Endodermal cell (in vitro differentiated cells): ENCODE measurements around the gene BTG4. TPM values are rescaled to one million over a fixed set of nuclear protein-coding genes. Genes with fewer than 3 reads are reported as not detected.

ENCODE experiments used
- DNase-seq: peaks from one replicate; pipeline ENCODE4 v3.0.0-alpha.2; 2017
- H3K27ac ChIP-seq: 2 replicates; pipeline ENCODE4 v1.5.1; 2013; ENCODE audit warnings: mild to moderate bottlenecking, low read depth, low read length, moderate library complexity
- H3K27me3 ChIP-seq: 2 replicates; pipeline ENCODE4 v1.6.1; 2013; ENCODE audit warnings: mild to moderate bottlenecking, low read length, moderate library complexity; ENCODE audit not compliant: insufficient read depth, control insufficient read depth, poor library complexity, severe bottlenecking
- H3K36me3 ChIP-seq: 2 replicates; pipeline ENCODE4 v1.7.0; 2013; ENCODE audit warnings: mild to moderate bottlenecking, low read length, moderate library complexity; ENCODE audit not compliant: control insufficient read depth, insufficient read depth
- H3K4me1 ChIP-seq: one replicate; pipeline ENCODE4 v1.7.0; 2013; ENCODE audit warnings: low read length; ENCODE audit not compliant: control insufficient read depth, insufficient read depth
- H3K4me3 ChIP-seq: 2 replicates; pipeline ENCODE4 v1.5.1; 2013; ENCODE audit warnings: mild to moderate bottlenecking, low read length, moderate library complexity
- H3K9ac ChIP-seq: 2 replicates; pipeline ENCODE4 v1.6.1; 2013; ENCODE audit warnings: mild to moderate bottlenecking, low read length, moderate library complexity; ENCODE audit not compliant: poor library complexity, severe bottlenecking; ENCODE audit errors: extremely low read depth
- H3K9me3 ChIP-seq: 2 replicates; pipeline ENCODE4 v1.6.1; 2013; ENCODE audit warnings: mild to moderate bottlenecking, low read length, moderate library complexity; ENCODE audit not compliant: control insufficient read depth
- H3K27ac Mint-ChIP-seq: 2 replicates; pipeline ENCODE4 v1.8.0; 2020; ENCODE audit warnings: mixed read lengths
- H3K27me3 Mint-ChIP-seq: 2 replicates; pipeline ENCODE4 v1.8.0; 2021; ENCODE audit warnings: mild to moderate bottlenecking, mixed read lengths; ENCODE audit not compliant: insufficient read depth
- H3K36me3 Mint-ChIP-seq: 2 replicates; pipeline ENCODE4 v1.8.0; 2020; ENCODE audit warnings: low read depth, mixed read lengths
- H3K4me1 Mint-ChIP-seq: 2 replicates; pipeline ENCODE4 v1.8.0; 2020; ENCODE audit warnings: mixed read lengths
- H3K4me3 Mint-ChIP-seq: 2 replicates; pipeline ENCODE4 v1.8.0; 2020; ENCODE audit warnings: mild to moderate bottlenecking, moderate library complexity, mixed read lengths
- H3K9me3 Mint-ChIP-seq: 2 replicates; pipeline ENCODE4 v1.8.0; 2020; ENCODE audit warnings: mild to moderate bottlenecking, mixed read lengths
- CTCF ChIP-seq: fragments of 200-600 bp; sonication (generic); conservative IDR thresholded peaks from 2 replicates; pipeline ENCODE4 v1.5.0; 2021; ENCODE audit warnings: antibody characterized with exemption, mild to moderate bottlenecking
- WGBS, 2 experiments: methylation state at CpG; one replicate each; pipeline versions ENCODE4 v1.1.5 to v1.1.7; 2013; ENCODE audit warnings: missing lambda C conversion rate in 2 of 2, mixed read lengths in 1 of 2; ENCODE audit not compliant: insufficient coverage in 1 of 2, insufficient read length in 1 of 2; 5-methylcytosine and 5-hydroxymethylcytosine counted together
- total RNA-seq, 2 donors: library from RNA; stranded (reverse); fragmentation: NEBNext Ultra II Directional in 1 of 2; extraction: Animal tissue kit (Norgen Biotek cat#: 25700) in 1 of 2; gene quantifications; 2 replicates in 1 of 2; 3 replicates in 1 of 2; pipeline ENCODE4 v1.2.1, GENCODE V29; 2021

The BTG4 gene
- total RNA-seq, 2 donors from 2014 or later = not detected

GRCh38 chr11:111448414-111448813 lies 63.8 kb downstream of the BTG4 start:
- Mint-ChIP-seq H3K27me3 (peaks cover 24% of the 10 kb centered on the region), H3K9me3 (no peaks in the 10 kb centered on the region), H3K36me3 (no peaks in the 10 kb centered on the region), H3K4me1 (no peaks in the 10 kb centered on the region), H3K27ac (no peak overlapping the region), H3K4me3 (no peak overlapping the region)
- no peaks in the 10 kb centered on the region for H3K4me1 ChIP-seq
- no peaks in the 10 kb centered on the region for H3K36me3 ChIP-seq
- H3K9ac ChIP-seq = no peak overlapping the region
- no peak overlapping the region for H3K27ac ChIP-seq
- H3K4me3 ChIP-seq = no peak overlapping the region
- no peaks in the 10 kb centered on the region for H3K27me3 ChIP-seq
- WGBS, 2 experiments = 86 to 89% methylated on average over 4 to 8 of the region's 8 CpGs
- TF ChIP-seq CTCF = peak; percentile 47
- peak; percentile 42 for DNase-seq
- no peaks in the 10 kb centered on the region for H3K9me3 ChIP-seq

- no peak for TF ChIP-seq CTCF
- peaks cover 19% of the 10 kb centered on the region for H3K27me3 Mint-ChIP-seq
- DNase-seq = no peak
- Histone ChIP-seq H3K4me1 (no peaks in the 10 kb centered on the region), H3K27ac (no peak overlapping the region), H3K36me3 (no peaks in the 10 kb centered on the region), H3K4me3 (no peak overlapping the region), H3K9ac (no peak overlapping the region), H3K27me3 (no peaks in the 10 kb centered on the region), H3K9me3 (no peaks in the 10 kb centered on the region)
- H3K4me3 Mint-ChIP-seq = no peak overlapping the region
- no peaks in the 10 kb centered on the region for H3K9me3 Mint-ChIP-seq
- H3K36me3 Mint-ChIP-seq = no peaks in the 10 kb centered on the region
- H3K27ac Mint-ChIP-seq = no peak overlapping the region
- WGBS, 2 experiments = 87 to 91% methylated on average over 5 of the region's 5 CpGs
- H3K4me1 Mint-ChIP-seq = no peaks in the 10 kb centered on the region
Measured at GRCh38 chr11:111447931-111448330, 64.3 kb downstream of the BTG4 start.

GRCh38 chr11:111447112-111447471 lies 65.1 kb downstream of the BTG4 start:
- 91 to 94% methylated on average over 4 of the region's 4 CpGs for WGBS, 2 experiments

More at GRCh38 chr11:111447112-111447471, 65.1 kb downstream of the BTG4 start:
- Histone ChIP-seq H3K9ac (no peak overlapping the region), H3K36me3 (no peaks in the 10 kb centered on the region), H3K4me3 (no peak overlapping the region), H3K27ac (no peak overlapping the region), H3K9me3 (no peaks in the 10 kb centered on the region), H3K4me1 (no peaks in the 10 kb centered on the region), H3K27me3 (no peaks in the 10 kb centered on the region)
- DNase-seq = peak; percentile 17
- Mint-ChIP-seq H3K9me3 (no peaks in the 10 kb centered on the region), H3K27me3 (peaks cover 16% of the 10 kb centered on the region), H3K4me3 (no peak overlapping the region), H3K27ac (no peak overlapping the region), H3K36me3 (no peaks in the 10 kb centered on the region), H3K4me1 (no peaks in the 10 kb centered on the region)
- TF ChIP-seq CTCF = no peak
